Liver (tissue), 9 donors: Measurements from ENCODE around the gene BACH2. TPM values are rescaled to one million over a fixed set of nuclear protein-coding genes. Genes with fewer than 3 reads are reported as not detected.

Experiments
- DNase-seq: peaks from one replicate; pipeline ENCODE4 v3.0.0-alpha.2; 2017; ENCODE audit warnings: low spot score
- H3K27ac ChIP-seq, 2 donors: one replicate each; pipeline ENCODE4 v1.7.0; 2013; ENCODE audit warnings: inconsistent platforms in 2 of 2, low read length in 2 of 2, control low read depth in 1 of 2, low read depth in 1 of 2, mild to moderate bottlenecking in 1 of 2
- H3K27me3 ChIP-seq, 4 donors: one replicate each; pipeline versions ENCODE4 v1.6.1 to v1.7.0; 2013; ENCODE audit warnings: low read length in 3 of 4, inconsistent platforms in 1 of 4, mild to moderate bottlenecking in 1 of 4, moderate library complexity in 1 of 4; ENCODE audit not compliant: control insufficient read depth in 4 of 4, insufficient read depth in 4 of 4
- H3K36me3 ChIP-seq, 4 donors: one replicate each; pipeline versions ENCODE4 v1.6.1 to v1.7.0; 2013; ENCODE audit warnings: low read length in 3 of 4, mild to moderate bottlenecking in 3 of 4, low read depth in 1 of 4, moderate library complexity in 1 of 4; ENCODE audit not compliant: control insufficient read depth in 4 of 4, insufficient read depth in 3 of 4
- H3K4me1 ChIP-seq, 4 donors: one replicate each; pipeline versions ENCODE4 v1.6.1 to v1.7.0; 2013; ENCODE audit warnings: low read length in 3 of 4, mild to moderate bottlenecking in 3 of 4, moderate library complexity in 1 of 4; ENCODE audit not compliant: control insufficient read depth in 4 of 4, insufficient read depth in 4 of 4
- H3K4me3 ChIP-seq, 3 donors: one replicate each; pipeline versions ENCODE4 v1.6.1 to v1.7.0; 2013; ENCODE audit warnings: low read length in 3 of 3, control low read depth in 1 of 3, low read depth in 1 of 3, mild to moderate bottlenecking in 1 of 3
- H3K9ac ChIP-seq, 2 donors: one replicate each; pipeline ENCODE4 v1.7.0; 2013; ENCODE audit warnings: low read length in 2 of 2, mild to moderate bottlenecking in 2 of 2, moderate library complexity in 2 of 2, control low read depth in 1 of 2, low read depth in 1 of 2
- H3K9me3 ChIP-seq, 4 donors: one replicate each; pipeline versions ENCODE4 v1.6.1 to v1.7.0; 2013; ENCODE audit warnings: low read length in 3 of 4; ENCODE audit not compliant: control insufficient read depth in 4 of 4
- ATF3 ChIP-seq: IDR thresholded peaks from 2 replicates; pipeline ENCODE4 v1.6.1; 2016; ENCODE audit warnings: antibody characterized with exemption
- CTCF ChIP-seq: fragments of 150-350 bp; IDR thresholded peaks from 2 replicates; pipeline ENCODE4 v1.5.1; 2017; ENCODE audit warnings: improper control_type of control experiment, low read depth, low read length; ENCODE audit not compliant: missing input control
- EGR1 ChIP-seq, 2 donors: IDR thresholded peaks; 2 replicates each; pipeline ENCODE4 v1.6.1; 2016 to 2018; ENCODE audit warnings: antibody characterized with exemption in 2 of 2, low read depth in 2 of 2
- FOXA1 ChIP-seq: IDR thresholded peaks from 2 replicates; pipeline ENCODE4 v1.6.1; 2016; ENCODE audit warnings: antibody characterized with exemption
- FOXA2 ChIP-seq: IDR thresholded peaks from 2 replicates; pipeline ENCODE4 v1.6.1; 2016; ENCODE audit warnings: antibody characterized with exemption
- GABPA ChIP-seq, 2 donors: IDR thresholded peaks in 1 of 2; conservative IDR thresholded peaks in 1 of 2; 2 replicates each; pipeline ENCODE4 v1.6.1; 2016; ENCODE audit warnings: antibody characterized with exemption in 2 of 2, mild to moderate bottlenecking in 1 of 2, moderate library complexity in 1 of 2
- JUND ChIP-seq, 2 donors: IDR thresholded peaks; 2 replicates each; pipeline ENCODE4 v1.6.1; 2016; ENCODE audit warnings: antibody characterized with exemption in 2 of 2
- NR2F2 ChIP-seq: IDR thresholded peaks from 2 replicates; pipeline ENCODE4 v1.6.1; 2016; ENCODE audit warnings: antibody characterized with exemption
- REST ChIP-seq: IDR thresholded peaks from 2 replicates; pipeline ENCODE4 v1.6.1; 2016; ENCODE audit warnings: antibody characterized with exemption, mild to moderate bottlenecking
- RXRA ChIP-seq, 2 donors: IDR thresholded peaks; 2 replicates each; pipeline ENCODE4 v1.6.1; 2017 to 2018; ENCODE audit warnings: antibody characterized with exemption in 2 of 2, mild to moderate bottlenecking in 1 of 2
- TAF1 ChIP-seq: conservative IDR thresholded peaks from 2 replicates; pipeline ENCODE4 v1.6.1; 2016; ENCODE audit warnings: antibody characterized with exemption, mild to moderate bottlenecking
- YY1 ChIP-seq: IDR thresholded peaks from 2 replicates; pipeline ENCODE4 v1.6.1; 2016; ENCODE audit warnings: antibody characterized with exemption, mild to moderate bottlenecking
- ZBTB33 ChIP-seq: IDR thresholded peaks from 2 replicates; pipeline ENCODE4 v1.6.1; 2016; ENCODE audit warnings: antibody characterized with exemption
- WGBS: extraction: QIAGEN DNeasy Blood & Tissue Kit; methylation state at CpG from one replicate; pipeline ENCODE4 v1.1.7; 2013; 5-methylcytosine and 5-hydroxymethylcytosine counted together
- polyA plus RNA-seq, 2 donors: library from polyadenylated mRNA; stranded (reverse) in 1 of 2; unstranded in 1 of 2; fragments of 200-250 nt in 1 of 2; fragments of >200 nt in 1 of 2; fragmentation: Nextera tagmentation in 1 of 2; extraction: Ambion mirVana in 1 of 2; gene quantifications; one replicate each; pipeline versions ENCODE4 v1.2.1 to v1.2.3, GENCODE V29; 2013 to 2015
- total RNA-seq, 2 donors: library from RNA; depleted of rRNA; stranded (reverse); fragments of >200 nt; gene quantifications; one replicate each; pipeline ENCODE4 v1.2.3, GENCODE V29; 2014
- donor health status: healthy.
- donor health status: healthy.
- donor health status: healthy.
- donor health status: healthy.
- donor health status: healthy.

Gene BACH2
- total and polyA plus RNA-seq, 4 donors = 1.9 to 3.7 (median 1.9) TPM

- H3K27ac ChIP-seq = no peak overlapping the region
- DNase-seq = no peak
- H3K4me1 ChIP-seq = peaks cover 6 to 23% (median 22%) of the 10 kb centered on the region in 4 donors
- H3K9ac ChIP-seq = no peak overlapping the region
- WGBS = 92% methylated on average over 4 of the region's 4 CpGs
- H3K4me3 ChIP-seq = no peak overlapping the region
- no peaks in the 10 kb centered on the region for H3K9me3 ChIP-seq
- no peaks in the 10 kb centered on the region for H3K36me3 ChIP-seq
- TF ChIP-seq TAF1 = no peak
- TF ChIP-seq YY1 = no peak
- TF ChIP-seq FOXA2 = no peak
- no peak for TF ChIP-seq ZBTB33
- TF ChIP-seq GABPA (IDR thresholded peaks at IDR 0.05 in 1 of 2, conservative IDR thresholded peaks at IDR 0.05 in 1 of 2) = no peak
- no peak for TF ChIP-seq REST
- no peak for TF ChIP-seq NR2F2
- TF ChIP-seq FOXA1 = no peak
- TF ChIP-seq RXRA (IDR thresholded peaks at IDR 0.05) = no peak
- no peaks in the 10 kb centered on the region for H3K27me3 ChIP-seq
Measured at GRCh38 chr6:89944181-89944755, 352.4 kb downstream of the BACH2 start.

- no peak overlapping the region for H3K27ac ChIP-seq
- no peak overlapping the region for H3K4me3 ChIP-seq
- no peaks in the 10 kb centered on the region for H3K36me3 ChIP-seq
- no peak for DNase-seq
- H3K27me3 ChIP-seq = no peaks in the 10 kb centered on the region
- H3K4me1 ChIP-seq = peaks cover 6 to 23% (median 22%) of the 10 kb centered on the region in 4 donors
- WGBS = 91% methylated on average over 8 of the region's 8 CpGs
- TF ChIP-seq ZBTB33 (no peak), NR2F2 (no peak), ATF3 (no peak), JUND (IDR thresholded peaks at IDR 0.05) (no peak), GABPA (IDR thresholded peaks at IDR 0.05 in 1 of 2, conservative IDR thresholded peaks at IDR 0.05 in 1 of 2) (no peak), CTCF (no peak), RXRA (IDR thresholded peaks at IDR 0.05) (no peak), YY1 (no peak), EGR1 (IDR thresholded peaks at IDR 0.05; ENCODE audit: low read depth in 2 of 2) (no peak), FOXA2 (no peak)
- H3K9ac ChIP-seq = no peak overlapping the region
- no peaks in the 10 kb centered on the region for H3K9me3 ChIP-seq
Measured at GRCh38 chr6:89942601-89943000, 354.0 kb downstream of the BACH2 start.
